Activated naive CD4-positive, alpha-beta T cell treated with anti-CD3 and anti-CD28 coated beads for 36 hours (primary cell): Measurements from ENCODE around the gene SNAI3. TPM values are rescaled to one million over a fixed set of nuclear protein-coding genes. Genes with fewer than 3 reads are reported as not detected.

Experiments
- CTCF ChIA-PET: fragments of 350-600 bp; sonication (Branson Sonifier 250); formaldehyde crosslinking; loops from one replicate; lab custom pipeline; 2021; ENCODE audit warnings: antibody characterized with exemption; lab: Charles Lee
- DNase-seq: peaks from one replicate; pipeline ENCODE4 v3.0.0-alpha.2; 2020
- H3K27ac Mint-ChIP-seq: one replicate; pipeline ENCODE4 v1.8.0; 2021; ENCODE audit warnings: mild to moderate bottlenecking, mixed read lengths
- H3K27me3 Mint-ChIP-seq: one replicate; pipeline ENCODE4 v1.8.0; 2021; ENCODE audit warnings: low read depth, mixed read lengths
- H3K36me3 Mint-ChIP-seq: one replicate; pipeline ENCODE4 v1.8.0; 2021; ENCODE audit warnings: low read depth, mixed read lengths
- H3K4me1 Mint-ChIP-seq: one replicate; pipeline ENCODE4 v1.8.0; 2021; ENCODE audit warnings: low read depth, mixed read lengths
- H3K4me3 Mint-ChIP-seq: one replicate; pipeline ENCODE4 v1.8.0; 2021; ENCODE audit warnings: mild to moderate bottlenecking, moderate library complexity, mixed read lengths
- H3K9me3 Mint-ChIP-seq: one replicate; pipeline ENCODE4 v1.8.0; 2021; ENCODE audit warnings: mixed read lengths
- intact Hi-C: fragments of 100-400 bp; cut with micrococcal nuclease; formaldehyde crosslinking; loops from one replicate; pipeline ENCODE4 v1.15.1; 2023
- total RNA-seq, 2 experiments: library from RNA; stranded (reverse); gene quantifications; one replicate each; pipeline ENCODE4 v1.2.3, GENCODE V29; 2021

The SNAI3 gene
- total RNA-seq, 2 experiments from 2014 or later = 2.9 to 3.0 TPM

DNA sequence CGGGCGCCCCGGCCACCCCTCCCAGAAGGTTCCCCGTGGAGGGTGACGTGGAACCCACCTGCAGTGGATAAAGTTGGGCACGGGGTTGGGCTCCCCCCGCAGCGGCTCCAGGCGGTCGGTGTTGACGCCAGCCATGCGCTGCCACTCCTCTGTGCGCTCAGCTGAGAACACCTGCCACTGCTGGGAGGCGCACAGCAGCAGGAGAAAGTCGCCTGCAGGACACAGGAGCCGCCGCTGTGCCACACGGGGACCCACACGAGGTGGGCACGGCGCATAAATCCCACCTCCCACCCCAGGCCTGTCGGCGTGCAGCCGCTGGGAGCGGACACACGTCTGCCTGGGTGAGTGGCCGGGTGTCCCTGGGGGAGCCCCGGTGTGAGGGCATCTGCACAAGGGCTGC lies 40.7 kb upstream of the SNAI3 start:
- no peaks in the 10 kb centered on the region for H3K27me3 Mint-ChIP-seq
- H3K4me3 Mint-ChIP-seq = no peak overlapping the region
- CTCF ChIA-PET = no interaction called here
- H3K27ac Mint-ChIP-seq = no peak overlapping the region
- H3K9me3 Mint-ChIP-seq = no peaks in the 10 kb centered on the region
- no peak for DNase-seq
- peaks cover 8% of the 10 kb centered on the region for H3K36me3 Mint-ChIP-seq
- intact Hi-C loops = no loop called here
- peaks cover 4% of the 10 kb centered on the region for H3K4me1 Mint-ChIP-seq

DNA sequence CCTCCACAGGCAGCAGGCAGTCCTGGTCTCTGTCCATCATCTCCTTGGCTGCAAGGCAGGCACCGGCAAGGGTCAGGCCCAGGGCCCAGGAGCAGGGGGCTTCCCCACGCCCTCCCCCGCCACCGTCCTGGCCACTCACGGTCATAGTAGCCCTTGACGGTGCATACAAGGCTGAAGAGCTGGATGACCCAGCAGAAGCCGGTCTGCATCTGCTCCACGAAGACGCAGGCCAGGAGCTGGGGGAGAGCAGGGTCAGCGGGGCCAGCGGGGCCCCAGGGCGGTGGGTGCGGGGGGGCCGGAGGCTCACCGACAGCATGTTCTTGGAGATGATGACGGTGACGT lies 40.1 kb upstream of the SNAI3 start:
- no peaks in the 10 kb centered on the region for H3K27me3 Mint-ChIP-seq
- no peaks in the 10 kb centered on the region for H3K9me3 Mint-ChIP-seq
- H3K27ac Mint-ChIP-seq = no peak overlapping the region
- CTCF ChIA-PET = no interaction called here
- peaks cover 7% of the 10 kb centered on the region for H3K36me3 Mint-ChIP-seq
- intact Hi-C loops = no loop called here
- no peak overlapping the region for H3K4me3 Mint-ChIP-seq
- peaks cover 4% of the 10 kb centered on the region for H3K4me1 Mint-ChIP-seq
- DNase-seq = no peak

DNA sequence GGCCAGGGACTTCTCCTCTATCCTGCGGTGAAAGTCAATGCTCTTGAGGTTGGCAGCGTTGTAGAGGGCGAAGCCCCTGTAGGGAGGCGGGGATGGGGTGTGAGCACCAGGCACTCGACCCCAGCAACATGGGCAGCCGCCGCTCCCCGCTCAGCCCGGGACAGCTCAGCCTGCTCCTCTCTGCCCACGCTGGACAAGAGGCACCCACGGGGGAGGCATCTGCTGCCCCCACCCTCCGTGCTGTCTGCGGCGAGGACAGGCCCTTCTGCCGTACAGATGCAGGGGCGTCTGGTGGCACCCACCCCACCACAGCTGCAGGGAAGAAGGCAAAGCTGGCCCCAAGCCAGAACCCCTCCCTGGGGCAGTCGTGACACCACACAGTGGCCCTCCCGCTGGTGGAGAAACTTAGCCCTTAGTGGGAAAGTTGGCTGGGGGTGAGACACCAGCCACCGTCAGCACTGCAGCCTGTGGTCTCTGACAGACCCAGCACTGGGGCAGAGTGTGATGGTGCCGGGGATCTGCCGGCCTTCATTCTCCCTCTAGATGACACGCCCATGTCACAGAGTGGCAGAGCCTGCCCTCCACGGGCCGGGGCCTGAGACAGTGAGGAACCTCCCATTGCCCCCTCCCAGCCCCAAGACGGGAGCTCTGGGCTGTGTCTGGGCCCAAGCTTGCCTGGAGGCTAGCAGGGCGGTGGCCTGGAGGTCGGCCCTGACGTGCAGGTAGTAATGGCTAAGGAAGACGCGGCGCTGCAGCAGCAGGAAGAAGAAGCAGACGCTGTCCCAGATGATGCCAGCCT lies 39.5 kb upstream of the SNAI3 start:
- Mint-ChIP-seq H3K36me3 (peaks cover 5% of the 10 kb centered on the region), H3K4me1 (no peaks in the 10 kb centered on the region), H3K27ac (no peak overlapping the region), H3K27me3 (no peaks in the 10 kb centered on the region), H3K9me3 (no peaks in the 10 kb centered on the region), H3K4me3 (no peak overlapping the region)
- no peak for DNase-seq
- intact Hi-C loops = no loop called here
- CTCF ChIA-PET = no interaction called here

DNA sequence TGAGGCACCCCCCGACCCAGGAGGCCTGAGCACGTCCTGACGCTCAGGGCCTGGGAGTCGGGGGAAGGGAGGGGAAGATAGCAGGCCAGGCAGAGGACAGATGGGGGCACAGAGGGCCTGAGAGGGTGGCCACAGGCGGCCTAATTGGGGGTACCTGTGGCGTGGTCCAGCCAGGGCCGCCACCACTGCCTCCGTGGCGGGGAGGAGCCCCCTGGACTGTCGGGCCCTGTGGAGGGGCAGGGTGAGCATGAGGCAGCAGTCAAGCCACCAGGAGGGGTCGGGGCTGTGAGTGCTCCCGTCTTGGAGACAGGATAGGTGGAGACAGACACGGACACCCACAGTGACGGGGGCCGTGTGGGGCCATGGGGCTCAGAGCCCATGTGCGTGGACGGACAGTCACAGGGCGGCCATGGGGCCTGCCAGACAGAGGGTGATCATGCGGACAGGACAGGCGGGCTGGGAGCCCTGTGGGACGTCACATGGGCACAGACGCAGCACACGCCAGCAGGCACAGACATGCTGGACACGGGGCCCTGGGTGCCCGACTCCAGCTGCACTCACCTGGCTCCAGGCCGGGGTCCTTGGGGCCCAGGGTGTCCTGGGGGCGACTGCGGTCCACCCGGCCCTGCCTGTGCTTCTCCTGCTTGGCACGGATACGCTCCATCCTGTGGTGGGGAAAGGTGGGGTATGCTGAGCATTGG lies 38.7 kb upstream of the SNAI3 start:
- no peaks in the 10 kb centered on the region for H3K4me1 Mint-ChIP-seq
- no peak overlapping the region for H3K4me3 Mint-ChIP-seq
- H3K9me3 Mint-ChIP-seq = no peaks in the 10 kb centered on the region
- CTCF ChIA-PET = no interaction called here
- no peaks in the 10 kb centered on the region for H3K27me3 Mint-ChIP-seq
- no peak for DNase-seq
- intact Hi-C loops = no loop called here
- H3K27ac Mint-ChIP-seq = no peak overlapping the region
- peaks cover 8% of the 10 kb centered on the region for H3K36me3 Mint-ChIP-seq

DNA sequence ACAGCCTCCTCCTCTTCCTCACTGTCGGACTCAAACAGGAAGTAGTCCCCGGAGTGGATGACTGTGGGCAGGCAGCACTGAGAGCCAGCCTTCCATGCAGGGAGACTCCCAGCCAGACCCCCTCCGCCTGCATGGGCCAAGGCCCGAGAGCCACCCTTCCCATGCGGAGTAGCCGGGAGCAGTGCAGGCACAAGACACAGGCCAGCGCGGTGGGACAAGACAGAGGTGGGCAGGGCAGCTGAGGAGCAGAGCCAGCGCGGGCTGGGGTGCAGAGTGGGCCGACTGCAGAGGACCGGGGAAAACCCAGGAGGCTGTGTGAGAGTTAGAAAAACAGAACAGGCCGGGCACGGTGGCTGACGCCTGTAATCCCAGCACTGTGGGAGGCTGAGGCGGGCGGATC lies 37.6 kb upstream of the SNAI3 start:
- Mint-ChIP-seq H3K27me3 (no peaks in the 10 kb centered on the region), H3K9me3 (no peaks in the 10 kb centered on the region), H3K4me1 (no peaks in the 10 kb centered on the region)

DNA sequence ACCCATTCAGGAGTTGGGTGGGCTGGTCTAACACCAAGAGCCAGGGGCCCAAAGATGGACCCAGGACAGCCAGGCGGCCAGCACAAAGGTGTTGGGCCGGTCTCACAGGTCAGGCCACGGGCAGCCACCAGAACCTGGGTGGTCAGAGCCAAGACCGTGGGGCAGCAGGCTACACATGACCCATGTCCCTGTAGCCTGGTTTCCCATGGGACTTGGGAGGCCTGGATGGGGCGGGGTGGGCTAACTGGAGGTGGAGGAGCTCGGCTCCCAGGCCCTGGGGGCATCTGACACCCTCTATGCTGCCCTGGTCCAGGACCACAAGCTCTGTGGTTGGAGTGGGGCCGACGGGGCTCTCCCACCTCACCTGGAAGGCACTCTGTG lies 37.2 kb upstream of the SNAI3 start:
- H3K36me3 Mint-ChIP-seq = peaks cover 11% of the 10 kb centered on the region
- CTCF ChIA-PET = no interaction called here

More for the DNA sequence above, 37.6 kb upstream of the SNAI3 start:
- Mint-ChIP-seq H3K36me3 (peaks cover 11% of the 10 kb centered on the region), H3K4me3 (no peak overlapping the region), H3K27ac (no peak overlapping the region)
- DNase-seq = no peak
- CTCF ChIA-PET = no interaction called here
- intact Hi-C loops = no loop called here

DNA sequence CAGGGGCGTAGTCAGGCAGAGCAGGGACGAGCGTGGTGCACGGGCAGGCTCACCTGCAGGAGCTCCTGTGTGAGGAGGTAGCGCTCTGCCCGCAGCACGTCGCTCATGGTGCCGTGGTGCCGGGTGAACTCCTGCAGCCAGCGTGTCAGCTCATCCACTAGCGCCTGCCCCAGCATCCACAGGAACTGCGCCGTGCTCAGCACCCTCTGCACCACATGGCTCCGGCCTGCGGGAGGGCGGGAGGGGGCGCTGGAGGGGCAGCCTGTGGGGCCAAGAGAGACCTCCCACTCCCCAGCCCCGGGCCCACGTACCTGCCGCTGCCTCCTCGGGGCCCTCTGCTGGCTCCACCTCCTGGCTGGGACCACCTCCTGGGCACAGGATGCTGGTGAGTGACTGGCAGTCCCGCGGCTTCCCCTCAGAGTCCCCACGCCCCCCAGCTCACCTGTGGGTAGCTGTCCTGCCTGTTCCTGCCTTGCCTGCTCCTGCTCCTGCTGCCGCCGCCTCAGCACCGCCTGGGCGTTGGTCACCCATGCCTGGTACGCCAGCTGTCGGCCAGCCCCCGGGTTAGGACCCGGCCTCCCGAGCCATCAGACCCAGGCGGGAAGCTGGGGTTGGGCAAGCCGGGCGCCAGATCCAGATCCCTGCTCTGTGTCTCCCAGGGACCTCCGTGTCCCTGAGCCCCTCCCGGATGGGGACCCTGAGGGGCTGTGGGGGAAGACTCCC lies 36.6 kb upstream of the SNAI3 start:
- CTCF ChIA-PET = interaction anchor here (1.5 kb wide), 1 partner anchor 15 kb away, joined by 3 read pairs; no protein-coding TSS in a partner anchor
- Mint-ChIP-seq H3K4me1 (no peaks in the 10 kb centered on the region), H3K36me3 (peaks cover 12% of the 10 kb centered on the region), H3K9me3 (no peaks in the 10 kb centered on the region), H3K4me3 (no peak overlapping the region), H3K27me3 (no peaks in the 10 kb centered on the region), H3K27ac (no peak overlapping the region)
- DNase-seq = no peak
- intact Hi-C loops = no loop called here

More for the DNA sequence above, 37.2 kb upstream of the SNAI3 start:
- intact Hi-C loops = no loop called here
- DNase-seq = no peak
- Mint-ChIP-seq H3K27me3 (no peaks in the 10 kb centered on the region), H3K4me3 (no peak overlapping the region), H3K4me1 (no peaks in the 10 kb centered on the region), H3K27ac (no peak overlapping the region), H3K9me3 (no peaks in the 10 kb centered on the region)

DNA sequence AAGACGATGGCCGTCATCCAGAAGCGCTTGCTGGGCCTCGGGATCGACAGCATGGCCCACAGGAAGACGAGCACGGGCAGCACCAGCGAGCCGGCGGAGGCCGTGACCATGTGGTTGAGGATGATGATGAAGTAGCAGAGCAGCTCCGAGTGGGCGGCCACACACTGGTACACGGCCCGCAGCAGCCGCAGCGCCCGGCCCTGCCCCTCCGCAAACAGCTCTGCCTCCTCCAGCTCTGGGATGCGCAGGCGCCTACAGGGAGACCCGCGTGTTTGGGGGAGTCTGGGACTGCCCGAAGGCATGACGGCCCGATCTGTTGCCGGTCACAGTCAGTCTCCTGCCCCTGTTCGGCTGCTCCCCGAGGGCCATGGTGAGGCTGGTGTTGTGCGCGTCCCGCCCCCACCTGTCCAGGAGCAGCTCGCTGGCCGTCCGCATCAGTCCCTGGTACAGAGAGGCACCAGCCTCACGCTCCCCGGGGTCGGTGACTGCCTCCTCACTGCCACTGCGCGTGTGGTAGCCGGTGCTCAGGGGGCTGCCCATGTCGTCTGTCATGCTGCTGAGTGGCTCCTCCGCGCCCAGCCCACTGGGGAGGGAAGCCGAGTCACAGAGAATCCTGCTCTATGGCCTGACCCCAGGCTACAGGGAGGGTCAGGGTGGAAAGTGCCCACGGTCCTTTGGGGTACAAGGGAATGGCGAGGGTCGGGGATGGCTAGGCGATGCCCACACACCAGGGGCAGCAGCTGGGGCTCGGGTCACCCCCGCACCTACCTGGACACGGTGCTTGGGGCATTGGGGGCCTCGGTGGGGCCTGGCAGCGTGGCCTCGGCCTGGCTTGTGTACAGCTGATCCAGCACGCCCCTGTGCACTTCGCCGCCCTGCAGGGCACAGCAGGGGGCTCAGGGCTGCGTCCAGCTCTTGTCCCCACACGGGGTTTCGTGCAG lies 35.8 kb upstream of the SNAI3 start:
- CTCF ChIA-PET = interaction anchor here (1.5 kb wide), 1 partner anchor 16 kb away, joined by 3 read pairs; no protein-coding TSS in a partner anchor
- Mint-ChIP-seq H3K36me3 (peaks cover 15% of the 10 kb centered on the region), H3K4me1 (no peaks in the 10 kb centered on the region), H3K27ac (no peak overlapping the region), H3K9me3 (no peaks in the 10 kb centered on the region), H3K27me3 (no peaks in the 10 kb centered on the region), H3K4me3 (no peak overlapping the region)
- DNase-seq = no peak
- intact Hi-C loops = no loop called here

DNA sequence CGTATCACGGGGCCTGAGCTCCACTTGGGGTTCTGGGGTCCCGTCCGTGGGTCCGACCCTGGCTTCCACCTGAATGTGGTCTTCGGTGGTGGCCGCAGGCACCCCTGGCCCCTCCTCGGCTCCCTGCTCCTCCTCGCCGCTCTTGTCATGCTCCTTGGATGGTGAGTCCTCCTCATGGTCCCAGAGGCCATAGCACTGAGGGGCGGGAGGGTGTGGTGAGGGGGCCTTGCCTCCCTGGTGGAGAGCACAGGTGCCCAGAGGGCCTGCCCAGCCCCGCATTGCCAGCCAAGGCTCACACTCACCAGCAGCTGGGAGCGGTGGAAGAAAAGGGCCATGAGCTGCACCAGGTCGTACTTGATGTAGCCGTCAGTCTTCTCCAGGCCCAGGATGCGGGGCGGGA lies 34.9 kb upstream of the SNAI3 start:
- H3K9me3 Mint-ChIP-seq = no peaks in the 10 kb centered on the region
- CTCF ChIA-PET = no interaction called here
- no peak for DNase-seq
- no peak overlapping the region for H3K27ac Mint-ChIP-seq
- H3K4me3 Mint-ChIP-seq = no peak overlapping the region
- intact Hi-C loops = no loop called here
- no peaks in the 10 kb centered on the region for H3K4me1 Mint-ChIP-seq
- H3K27me3 Mint-ChIP-seq = no peaks in the 10 kb centered on the region
- H3K36me3 Mint-ChIP-seq = peaks cover 19% of the 10 kb centered on the region

DNA sequence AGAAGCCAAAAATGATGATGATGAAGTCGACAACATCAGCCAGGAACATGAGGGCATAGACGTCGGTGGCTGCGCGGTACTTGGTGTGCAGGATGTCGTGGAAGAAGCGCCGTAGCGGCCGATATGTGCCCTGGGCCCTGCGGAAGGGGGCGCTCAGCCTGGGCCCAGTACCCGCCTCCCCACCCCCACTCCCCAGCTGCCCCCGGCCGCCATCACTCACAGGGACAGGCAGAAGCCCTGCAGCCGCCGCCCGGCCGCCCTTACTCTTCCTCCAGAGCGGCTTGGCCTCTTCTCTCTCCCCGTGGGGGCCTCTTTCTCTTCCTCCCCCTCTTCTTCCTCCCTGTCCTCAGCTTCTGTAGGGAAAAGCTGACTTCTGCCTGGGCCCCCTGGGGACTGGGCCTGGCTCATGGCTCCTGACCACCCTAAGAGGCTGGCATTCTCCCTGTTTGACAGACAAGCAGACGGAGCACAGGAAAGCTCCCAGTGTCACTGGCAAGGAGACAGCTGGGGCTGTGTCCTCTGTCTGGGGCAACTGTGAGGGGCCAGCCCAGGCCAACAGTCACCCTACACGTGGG lies 34.2 kb upstream of the SNAI3 start:
- Mint-ChIP-seq H3K4me3 (no peak overlapping the region), H3K27me3 (no peaks in the 10 kb centered on the region), H3K27ac (no peak overlapping the region), H3K9me3 (no peaks in the 10 kb centered on the region), H3K36me3 (peaks cover 19% of the 10 kb centered on the region), H3K4me1 (no peaks in the 10 kb centered on the region)
- CTCF ChIA-PET = interaction anchor here (1.7 kb wide), 1 partner anchor 23 kb away, joined by 6 read pairs; no protein-coding TSS in a partner anchor
- intact Hi-C loops = no loop called here
- DNase-seq = no peak

DNA sequence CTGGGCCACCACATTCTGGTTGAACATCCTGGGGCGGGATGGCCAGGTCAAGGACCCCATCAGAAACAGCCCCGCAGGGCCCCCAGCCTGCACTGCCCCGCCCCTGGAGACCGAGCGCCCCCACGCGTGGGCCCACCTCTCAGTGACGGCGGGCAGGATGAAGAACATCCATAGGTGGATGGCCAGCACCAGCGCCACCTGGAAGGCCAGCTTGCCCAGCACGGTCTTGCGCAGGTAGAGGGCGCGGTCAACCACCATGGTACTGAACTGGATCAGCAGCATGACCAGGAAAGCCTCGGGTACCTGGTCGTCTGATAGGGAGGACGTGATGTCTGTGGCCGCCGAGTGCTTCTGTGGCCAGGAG lies 33.6 kb upstream of the SNAI3 start:
- Mint-ChIP-seq H3K27ac (no peak overlapping the region), H3K9me3 (no peaks in the 10 kb centered on the region), H3K36me3 (peaks cover 21% of the 10 kb centered on the region), H3K4me3 (no peak overlapping the region), H3K27me3 (no peaks in the 10 kb centered on the region), H3K4me1 (no peaks in the 10 kb centered on the region)
- DNase-seq = no peak
- CTCF ChIA-PET = interaction anchor here (1.7 kb wide), 1 partner anchor 23 kb away, joined by 6 read pairs; no protein-coding TSS in a partner anchor
- intact Hi-C loops = no loop called here
